Dedifferentiated amniotic fluid mesenchymal stem cell (primary cell): ENCODE data around the gene LRP2.
A peak's percentile ranks its signal among the peaks of the same experiment; 100 is the strongest.

ENCODE experiments used
- DNase-seq: peaks from one replicate; pipeline ENCODE4 v3.0.0-alpha.2; 2016; ENCODE audit errors: extremely low spot score

Gene LRP2

DNA sequence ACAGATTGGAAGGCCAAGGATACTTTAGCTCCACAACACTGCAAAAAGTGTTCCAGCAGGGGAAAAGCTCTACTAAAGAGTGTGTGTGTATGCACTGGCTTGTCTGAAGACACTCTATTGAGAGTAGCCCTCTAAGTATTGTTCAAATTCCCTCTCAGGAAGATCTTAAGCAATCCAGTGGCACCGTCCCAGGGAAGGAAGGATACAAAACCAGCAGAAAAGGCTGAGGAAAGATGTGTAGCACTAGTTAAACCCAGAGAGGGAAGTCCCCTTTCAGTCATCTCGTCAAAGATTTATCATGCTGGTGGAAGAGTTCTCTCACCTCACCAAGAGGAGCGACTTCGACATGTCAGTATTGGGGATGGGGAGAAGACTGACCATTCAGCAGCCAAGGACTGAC is 242.5 kb downstream of the LRP2 start:
- no peak for DNase-seq

DNA sequence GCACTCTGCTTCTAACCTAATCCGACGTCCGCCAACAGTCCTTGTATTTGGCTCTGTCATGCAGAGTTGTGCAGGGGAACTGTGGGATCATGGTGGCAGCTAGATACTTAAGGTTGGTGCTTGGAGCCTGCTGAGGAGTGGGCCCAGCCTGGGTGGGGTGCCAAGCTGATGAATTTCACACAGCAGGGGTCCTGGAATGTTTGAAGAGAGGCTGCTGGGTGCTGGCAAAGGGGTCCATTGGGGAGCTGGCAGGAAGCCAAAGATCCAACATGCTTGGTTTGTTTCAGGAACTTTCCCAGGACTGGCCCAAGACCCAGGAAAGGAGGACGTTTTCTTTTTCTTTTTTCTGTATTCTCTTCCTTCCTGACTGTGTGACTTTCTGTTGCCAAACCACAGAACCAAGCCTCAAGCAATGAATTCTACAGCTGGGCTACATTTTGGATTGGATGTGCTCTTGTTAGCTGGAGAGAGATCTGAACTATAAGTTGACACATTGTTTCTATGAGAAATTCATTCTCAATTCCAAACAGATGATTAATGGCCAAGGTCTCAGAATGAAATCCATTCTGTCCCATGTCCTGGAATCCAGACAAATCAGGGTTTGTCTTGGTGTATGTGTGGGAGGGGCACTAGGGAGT is 243.1 kb downstream of the LRP2 start:
- no peak for DNase-seq

DNA sequence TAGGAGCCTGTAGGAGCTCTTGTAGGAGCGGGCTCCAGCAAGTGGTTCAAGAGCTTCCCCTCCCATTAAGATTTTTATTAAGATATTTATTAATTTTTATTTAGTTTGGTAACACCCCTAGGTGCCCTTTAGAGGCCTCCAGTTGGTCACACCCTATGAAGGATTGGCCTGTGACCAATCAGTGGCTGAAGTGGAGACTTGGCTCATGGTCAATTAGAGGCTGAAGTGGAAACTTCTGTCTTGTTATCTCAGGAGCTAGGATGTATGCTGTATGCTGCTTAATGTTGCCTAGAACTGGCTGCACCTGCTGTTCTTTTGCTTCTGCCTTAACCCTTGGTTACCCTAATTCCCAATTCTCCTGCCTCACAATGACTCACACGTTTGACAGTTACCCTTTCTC is 244.3 kb downstream of the LRP2 start:
- no peak for DNase-seq

DNA sequence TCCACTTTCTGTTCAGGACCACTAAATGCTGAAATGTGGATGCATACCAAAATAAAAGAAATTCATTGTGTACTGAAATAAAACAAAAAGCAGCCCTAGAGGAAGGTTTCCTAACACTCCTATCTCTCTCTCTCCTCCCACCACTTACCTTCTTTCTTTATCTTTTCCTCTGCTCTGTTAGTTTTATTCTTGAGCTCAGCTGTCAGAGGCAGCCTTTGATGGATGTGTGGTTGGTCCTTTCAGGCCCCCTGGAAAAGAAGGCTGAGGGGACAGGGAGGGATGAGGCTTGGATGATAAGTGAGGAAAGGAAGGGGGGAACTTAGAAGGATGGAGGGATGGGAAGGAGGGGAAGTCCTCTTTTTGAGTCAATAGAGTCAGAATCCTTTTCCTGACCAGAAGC is 245.3 kb downstream of the LRP2 start:
- DNase-seq, result no peak

DNA sequence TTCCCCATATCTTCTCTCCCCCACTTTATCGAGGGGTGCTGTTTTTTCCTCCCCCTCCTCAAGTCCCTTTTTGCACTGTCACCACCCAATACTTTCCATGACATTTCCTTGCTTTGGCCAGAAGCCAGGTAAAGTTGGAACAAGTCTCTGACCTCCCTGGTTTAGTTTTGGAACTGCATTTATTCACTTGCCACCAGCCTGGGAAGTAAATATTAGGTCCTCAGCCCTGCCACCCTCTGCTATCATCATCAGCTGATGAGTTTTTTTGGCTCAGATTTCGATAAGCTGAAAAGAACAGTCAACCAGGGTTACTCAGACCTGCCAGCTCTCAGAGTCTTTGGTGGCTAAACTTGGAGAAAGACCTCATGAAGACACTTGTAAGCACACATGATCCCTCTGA is 246.0 kb downstream of the LRP2 start:
- DNase-seq, result no peak

DNA sequence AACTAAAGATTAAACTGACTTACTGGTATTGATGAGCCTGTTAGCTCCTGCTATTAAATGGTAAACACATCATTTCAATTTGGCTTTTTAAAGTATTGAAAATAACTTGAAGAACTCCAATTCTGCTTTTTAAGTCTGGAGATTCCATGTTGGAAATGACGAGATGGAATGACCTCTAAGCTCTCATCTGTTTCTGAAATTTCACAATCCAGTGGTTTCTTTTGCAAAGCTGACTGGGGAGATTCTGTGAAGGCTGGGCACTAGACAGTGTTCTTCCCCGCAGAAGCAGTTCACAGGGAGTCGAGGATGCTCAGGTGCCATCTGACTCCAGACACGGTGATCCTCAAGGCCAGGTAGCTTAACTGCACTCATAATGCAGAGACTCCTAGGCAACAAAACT is 248.3 kb downstream of the LRP2 start:
- no peak for DNase-seq

DNA sequence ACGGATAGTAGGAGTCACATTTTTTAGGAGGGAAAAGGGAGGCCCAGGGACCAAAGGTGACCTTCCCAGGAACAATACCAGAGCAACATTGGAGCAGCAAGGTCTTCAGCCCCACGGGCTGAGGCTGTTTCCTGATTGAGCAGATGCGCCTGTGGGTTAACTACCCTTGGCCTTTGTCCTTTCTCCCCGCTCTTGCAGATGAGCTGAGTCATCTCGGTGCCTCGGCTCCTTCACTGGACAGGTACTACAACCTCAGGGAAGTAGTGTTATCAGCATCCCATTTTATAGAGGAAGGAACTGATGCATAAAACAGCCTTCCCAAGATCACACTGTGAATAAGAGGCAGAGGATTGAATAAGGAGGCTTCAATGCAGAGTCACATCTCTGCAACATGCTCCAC is 249.5 kb downstream of the LRP2 start:
- DNase-seq, result no peak

DNA sequence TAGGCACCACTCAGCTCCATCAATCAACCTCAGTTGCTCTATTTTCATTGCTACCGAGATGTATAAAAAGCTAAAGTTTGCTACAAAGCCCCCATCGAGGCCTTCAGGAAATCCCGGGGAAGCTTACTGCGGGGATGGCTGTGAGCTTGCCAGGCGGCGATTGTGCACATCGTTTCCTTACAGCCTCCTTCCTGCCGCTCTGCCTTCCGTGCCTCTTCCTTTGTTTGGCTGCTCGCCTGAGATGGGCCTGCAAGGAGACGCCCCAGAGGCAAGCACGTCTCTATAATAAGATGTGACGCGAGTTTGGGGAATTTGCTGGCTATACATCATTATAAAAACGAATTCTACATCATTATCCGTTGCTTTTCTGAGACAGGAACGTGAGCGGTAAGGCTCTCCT is 251.4 kb downstream of the LRP2 start:
- no peak for DNase-seq

DNA sequence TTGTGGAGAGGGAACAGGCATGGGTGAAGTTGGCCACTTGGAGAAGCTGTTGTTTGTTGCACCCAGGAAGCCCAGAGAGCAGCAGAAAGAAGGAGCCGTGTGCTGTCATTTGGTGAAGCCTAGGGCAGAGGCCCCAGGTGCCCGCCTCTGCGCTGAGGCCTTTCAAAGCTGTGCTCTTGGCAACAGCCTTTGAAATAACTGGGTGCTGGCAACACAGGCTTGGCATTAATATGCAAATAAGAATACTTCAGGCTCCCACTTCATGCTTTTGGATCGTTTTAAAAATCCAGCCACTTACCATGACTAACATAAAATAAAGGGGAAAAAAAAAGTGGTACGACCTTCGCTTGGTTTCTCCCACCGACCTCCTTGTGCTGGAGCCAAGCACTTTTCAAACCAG is 251.9 kb downstream of the LRP2 start:
- DNase-seq, result no peak

DNA sequence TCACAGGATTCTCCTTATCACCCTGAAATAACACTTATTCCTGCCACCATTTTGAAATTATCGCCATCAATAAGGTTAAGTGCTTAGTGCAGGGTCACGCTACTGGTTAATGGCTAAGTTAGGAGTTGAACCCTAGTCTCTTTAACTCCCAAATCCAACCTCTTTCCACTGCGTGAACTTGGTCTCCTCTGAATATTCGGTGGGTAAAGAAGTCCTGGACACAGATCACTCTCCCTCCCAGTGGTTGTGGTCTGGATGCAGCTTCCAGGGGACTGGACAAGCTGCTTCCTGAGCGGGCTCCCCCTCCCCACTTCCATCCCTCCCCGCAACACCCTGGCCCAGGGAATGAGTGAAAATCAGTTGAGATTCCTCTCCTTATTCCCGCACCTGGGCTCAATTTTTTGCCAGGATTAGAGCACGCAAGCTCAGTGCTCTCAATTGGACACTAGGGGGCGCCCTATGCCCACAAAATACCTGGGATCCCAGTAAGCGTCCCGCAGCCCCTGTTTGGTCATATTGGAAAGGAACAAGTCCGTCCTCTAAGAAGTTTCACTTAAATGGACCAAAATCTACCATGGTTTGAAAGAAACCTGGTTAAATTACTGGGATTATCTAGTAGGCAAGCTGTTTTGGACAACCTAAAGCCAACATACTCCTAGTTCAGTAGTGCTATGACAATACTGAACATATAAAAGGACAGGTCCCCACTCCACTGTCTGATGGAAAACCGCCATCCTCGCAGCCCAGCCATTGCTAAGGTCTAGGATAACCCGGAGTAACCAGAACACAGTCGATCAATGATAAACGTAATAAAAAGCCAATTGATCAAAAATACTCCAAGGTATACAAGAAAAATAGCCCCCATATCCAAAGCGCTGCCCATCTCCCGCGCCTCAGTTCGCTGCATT is 252.6 kb downstream of the LRP2 start:
- DNase-seq, result peak; percentile 25

DNA sequence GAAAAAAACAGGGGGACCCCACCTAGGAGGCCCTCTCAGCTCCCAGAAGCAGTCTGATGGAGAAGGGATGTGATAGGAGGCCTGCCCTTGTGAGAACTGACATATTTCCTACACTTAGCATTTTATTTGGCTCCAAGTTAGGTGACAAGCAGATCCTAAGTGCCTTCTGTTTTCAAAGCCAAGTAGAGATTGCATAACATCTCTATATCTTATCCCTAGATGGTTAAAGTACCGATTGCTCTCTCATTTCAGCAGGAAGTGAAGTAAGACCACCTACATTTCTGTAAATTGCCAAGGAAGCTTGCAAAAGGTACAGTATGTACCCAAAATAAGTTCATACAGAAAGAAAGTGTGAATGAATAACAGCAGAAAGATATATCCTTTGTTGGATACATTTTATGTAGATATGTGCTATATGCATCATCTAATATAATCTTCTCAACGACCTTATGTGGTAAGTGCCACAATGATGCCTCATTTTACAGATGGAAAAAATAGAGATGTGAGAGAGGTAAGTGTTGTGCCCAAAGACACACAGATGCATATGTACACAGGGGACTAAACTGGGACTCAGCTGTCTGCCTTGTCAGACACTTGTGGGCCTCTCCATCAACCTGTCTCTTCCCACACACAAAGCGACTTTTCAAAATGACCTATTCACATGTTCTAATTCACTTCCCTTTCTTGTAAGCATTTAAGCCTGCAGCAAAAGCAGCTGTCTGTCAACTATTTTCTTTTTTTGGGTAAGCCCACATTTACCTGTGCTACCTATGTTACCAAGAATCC is 254.0 kb downstream of the LRP2 start:
- no peak for DNase-seq

DNA sequence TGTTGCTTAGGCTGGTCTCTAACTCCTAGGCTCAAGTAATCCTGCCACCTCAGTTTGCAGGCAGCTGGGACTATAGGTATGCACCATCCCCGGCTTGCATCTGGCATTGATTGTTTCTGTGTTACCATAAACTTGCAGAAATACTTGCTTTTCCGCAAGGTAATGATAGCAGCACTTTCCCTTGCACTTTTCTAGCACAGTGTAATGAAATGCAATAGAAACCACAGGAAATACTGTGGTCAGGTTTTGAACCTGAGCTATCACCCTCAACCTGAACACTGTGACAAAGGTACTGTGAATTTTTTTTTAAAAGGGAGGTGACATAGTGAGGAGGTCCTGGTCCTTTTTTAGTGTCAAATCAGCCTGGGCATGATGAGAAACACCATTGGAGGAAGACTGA is 254.7 kb downstream of the LRP2 start:
- no peak for DNase-seq

DNA sequence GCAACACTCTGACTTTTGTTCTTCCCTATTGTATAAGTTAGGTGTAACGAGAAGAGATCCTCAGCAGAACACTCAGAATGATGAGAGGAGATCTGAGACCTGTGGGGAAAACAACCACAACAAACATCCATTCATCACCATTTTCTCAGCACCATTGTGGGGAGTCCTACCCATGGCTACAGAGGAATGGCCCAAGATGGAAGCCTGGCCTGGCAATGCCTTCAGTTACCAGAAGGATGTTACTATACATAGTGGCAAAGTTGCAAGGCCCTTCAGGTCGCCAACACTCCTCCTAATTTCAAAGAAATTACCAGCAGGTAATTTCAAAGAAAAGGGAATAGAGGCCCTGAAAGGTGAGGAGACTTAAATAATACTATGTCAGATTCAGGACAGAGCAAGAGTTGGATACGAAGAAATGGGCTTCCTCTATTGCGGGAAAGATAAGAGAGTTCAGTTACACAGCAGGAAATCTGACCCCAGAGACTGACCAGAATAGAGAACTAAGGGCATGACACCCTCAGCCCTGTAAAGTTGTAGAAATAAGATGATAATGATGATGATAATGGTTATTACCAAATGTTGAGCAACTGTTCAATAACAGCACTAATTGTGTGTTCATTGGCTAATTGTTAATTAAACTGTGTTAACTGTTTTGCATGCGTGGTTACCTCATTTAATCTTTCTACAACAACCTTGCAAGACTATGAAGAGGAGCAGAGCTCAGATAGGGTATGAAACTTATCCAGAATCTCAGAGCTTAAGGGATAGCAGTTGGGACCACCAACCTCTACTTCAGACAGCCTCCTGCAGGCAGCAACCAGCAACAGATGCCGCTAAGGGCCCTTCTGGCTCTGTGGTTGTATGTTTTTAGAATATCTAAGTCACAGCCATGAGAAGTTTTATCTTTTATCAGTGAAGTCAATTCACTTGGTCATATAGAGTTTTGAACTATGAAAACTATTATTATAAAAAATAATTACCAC is 255.5 kb downstream of the LRP2 start:
- DNase-seq, result no peak

DNA sequence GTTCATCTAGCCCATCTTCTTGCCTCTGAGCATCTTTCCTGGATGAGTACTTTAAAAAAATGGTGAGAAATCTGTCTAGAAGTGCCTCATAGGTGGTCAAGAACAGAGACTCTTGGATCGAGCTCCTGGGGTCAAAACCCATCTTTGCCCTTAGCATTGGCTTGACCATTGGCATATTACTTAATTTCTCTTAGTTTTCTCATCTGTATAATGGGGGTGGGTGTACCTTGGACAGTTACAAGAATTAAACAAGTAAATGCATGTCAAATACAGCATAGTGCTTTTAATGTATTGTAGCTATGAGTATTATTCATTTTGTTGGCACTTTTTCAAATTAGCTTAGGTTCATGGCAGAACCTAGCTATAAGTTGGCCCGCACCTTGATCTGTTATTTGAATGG is 256.2 kb downstream of the LRP2 start:
- DNase-seq, result no peak

DNA sequence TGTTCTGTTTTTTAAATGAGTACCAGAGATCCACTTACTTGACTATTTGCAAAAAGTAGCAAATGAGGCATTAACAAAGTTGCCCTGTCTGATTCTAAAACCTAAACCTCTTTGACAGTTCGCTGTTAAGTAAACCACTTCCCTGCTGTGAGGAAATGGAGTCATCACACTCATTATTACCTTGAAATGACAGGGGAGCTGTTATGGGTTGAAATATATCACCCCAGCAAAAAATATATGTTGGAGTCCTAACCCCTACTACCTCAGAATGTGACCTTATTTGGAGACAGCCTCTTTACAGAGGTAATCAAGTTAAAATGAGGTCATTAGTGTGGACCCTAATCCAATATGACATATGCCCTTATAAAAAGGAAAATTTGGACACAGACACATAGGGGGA is 256.9 kb downstream of the LRP2 start:
- DNase-seq, result no peak

DNA sequence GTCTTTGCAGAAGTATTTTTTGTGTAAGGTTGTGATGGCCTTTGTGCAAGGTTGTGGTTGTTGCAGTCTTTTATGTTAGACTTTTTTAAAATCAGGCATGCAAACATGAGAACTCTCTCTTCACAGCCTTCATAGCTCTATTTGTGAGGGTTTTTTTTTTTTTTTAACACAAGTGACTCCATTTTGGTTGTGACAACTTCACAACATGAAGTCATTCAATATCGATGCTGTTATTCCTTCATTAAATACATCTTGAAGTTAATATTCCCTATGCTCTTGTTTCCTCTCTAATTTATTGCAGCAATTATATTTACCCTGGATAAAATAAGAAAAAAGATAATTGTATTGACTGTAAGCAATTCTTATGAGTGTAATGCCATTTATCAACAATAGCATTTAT is 257.5 kb downstream of the LRP2 start:
- DNase-seq, result no peak

DNA sequence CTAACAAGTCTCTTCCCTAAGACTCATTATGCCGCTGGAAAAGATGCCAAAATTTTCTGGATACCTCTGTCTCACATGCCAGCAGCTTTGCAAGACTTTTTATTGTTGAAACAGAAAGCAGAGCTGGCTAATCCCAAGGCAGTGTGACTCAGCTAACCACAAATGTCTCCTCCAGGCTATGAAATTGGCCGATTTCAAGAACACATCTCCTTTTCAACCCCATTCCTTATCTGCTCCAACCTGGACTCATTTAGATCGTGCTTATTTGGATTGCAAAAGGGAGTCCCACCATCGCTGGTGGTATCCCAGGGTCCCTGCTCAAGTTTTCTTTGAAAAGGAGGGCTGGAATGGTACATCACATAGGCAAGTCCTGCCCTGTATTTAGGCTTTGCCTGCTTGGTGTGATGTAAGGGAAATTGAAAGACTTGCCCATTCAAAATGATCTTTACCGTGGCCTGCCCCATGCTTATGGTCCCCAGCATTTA is 266.7 kb downstream of the LRP2 start:
- DNase-seq, result peak; percentile 81

DNA sequence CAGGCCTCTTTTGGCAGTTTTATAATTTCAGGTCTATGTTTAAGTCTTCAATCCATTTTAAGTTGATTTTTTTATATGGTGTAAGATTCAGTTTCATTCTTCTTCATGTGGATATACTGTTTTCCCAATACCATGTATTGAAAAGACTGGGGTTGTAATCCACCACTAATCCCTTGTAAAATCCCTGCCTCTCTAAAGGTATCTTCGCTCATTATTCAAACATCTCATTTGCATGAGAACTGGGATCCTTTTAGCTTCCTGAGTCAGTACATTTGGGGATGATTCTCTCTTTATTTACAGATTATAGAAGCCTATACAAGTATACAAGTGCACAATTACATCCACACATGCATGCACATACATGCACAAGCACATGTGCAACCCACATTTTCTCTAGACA is 267.7 kb downstream of the LRP2 start:
- no peak for DNase-seq

DNA sequence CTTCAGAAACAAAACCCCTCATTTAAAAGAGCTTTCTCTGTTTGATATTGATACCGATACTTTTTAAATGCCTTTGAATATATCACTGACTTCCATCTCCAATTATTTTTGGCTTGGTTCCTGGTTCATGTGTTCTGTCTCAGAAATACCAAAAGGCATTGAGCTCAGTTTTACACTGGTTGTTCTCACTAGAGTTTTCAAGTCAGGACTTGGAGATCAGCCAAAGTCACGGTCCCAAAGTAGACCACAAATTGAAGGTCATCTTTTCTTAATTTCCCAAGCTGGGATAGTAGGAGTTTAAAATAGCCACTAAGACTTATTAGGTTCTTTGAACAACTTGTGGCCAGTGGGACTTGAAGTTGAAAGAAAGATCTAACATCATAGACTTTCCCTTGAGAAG is 268.8 kb downstream of the LRP2 start:
- no peak for DNase-seq

DNA sequence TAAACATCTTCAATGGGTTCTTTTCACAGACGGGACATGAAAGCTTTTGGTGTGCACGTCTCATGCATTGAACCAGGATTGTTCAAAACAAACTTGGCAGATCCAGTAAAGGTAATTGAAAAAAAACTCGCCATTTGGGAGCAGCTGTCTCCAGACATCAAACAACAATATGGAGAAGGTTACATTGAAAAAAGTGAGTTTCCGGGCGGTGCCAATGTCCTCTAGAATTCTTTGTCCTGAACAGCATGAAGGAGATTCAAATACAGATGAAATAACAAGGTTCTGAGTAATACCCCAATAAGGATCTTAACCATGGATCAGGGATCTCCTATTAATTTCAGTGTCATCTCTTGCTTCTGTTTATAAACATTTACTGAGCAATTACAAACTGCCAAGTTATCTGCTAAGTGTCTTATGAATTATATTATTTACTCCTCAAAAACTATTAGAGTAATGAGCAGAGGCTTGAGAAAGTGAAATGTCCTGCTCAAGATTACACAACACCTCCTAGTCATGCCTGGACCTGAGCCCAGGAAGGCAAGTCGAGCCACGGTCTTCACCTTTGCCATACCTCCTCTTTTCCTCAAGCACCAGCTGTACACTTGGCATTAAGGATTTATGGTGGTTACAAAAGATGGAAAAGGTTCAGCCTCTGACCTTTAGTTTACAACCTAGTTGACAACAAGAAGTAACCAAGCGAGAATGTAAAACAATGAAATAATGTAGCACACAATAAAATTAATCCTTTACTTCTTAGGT is 270.4 kb downstream of the LRP2 start:
- no peak for DNase-seq

DNA sequence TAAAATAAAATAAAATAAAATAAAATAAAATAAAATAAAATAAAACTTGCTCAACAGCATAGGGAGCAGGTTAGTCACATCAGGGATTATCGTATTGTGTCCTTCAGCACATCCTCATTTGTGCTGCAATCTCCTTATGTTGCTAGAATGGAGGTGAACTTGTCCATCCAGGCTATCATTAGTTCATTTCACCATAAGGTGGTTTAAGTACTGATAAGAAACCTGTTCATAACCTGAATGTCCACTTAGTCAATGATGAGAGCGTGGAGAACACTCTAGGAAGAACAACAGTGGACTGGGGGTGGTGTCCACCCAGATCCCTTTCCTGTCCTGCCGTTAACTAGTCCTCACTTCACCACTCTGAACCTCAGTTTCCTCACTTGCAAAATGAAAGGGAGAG is 271.1 kb downstream of the LRP2 start:
- no peak for DNase-seq
